Panc1 (cell line): ENCODE data around the gene DENND5B. TPM values are rescaled to one million over a fixed set of nuclear protein-coding genes. Genes with fewer than 3 reads are reported as not detected.

Experiments used
- ATAC-seq: fragments of 200-7000 bp; cut with Tn5 transposase; 2 replicates; pipeline ENCODE4 v1.9.1; 2020; ENCODE audit warnings: mild to moderate bottlenecking, moderate library complexity
- BruUV-seq: library from RNA; stranded (reverse); fragments of 400-500 nt; replicated peaks from 2 replicates; lab custom pipeline; 2021; lab: Mats Ljungman, UMichigan
- CTCF ChIA-PET: fragments of 300-600 bp; sonication (Branson Sonifier 250); formaldehyde crosslinking; loops from one replicate; lab custom pipeline; 2022; ENCODE audit warnings: antibody characterized with exemption; lab: Charles Lee
- POLR2A ChIA-PET: fragments of 300-600 bp; sonication (Branson Sonifier 250); formaldehyde crosslinking; loops from one replicate; lab custom pipeline; 2022; ENCODE audit warnings: antibody characterized with exemption; lab: Charles Lee
- DNase-seq: peaks from one replicate; pipeline ENCODE4 v3.0.0-alpha.2; 2010; ENCODE audit warnings: low read depth, low spot score
- H3K27ac ChIP-seq: 2 replicates; pipeline ENCODE4 v1.5.1; 2011; ENCODE audit warnings: mild to moderate bottlenecking, low read length, inconsistent platforms
- H3K27me3 ChIP-seq: fragments of 200-500 bp; sonication (Bioruptor generic); 2 replicates; pipeline ENCODE4 v1.6.0; 2014; ENCODE audit warnings: low read length, inconsistent platforms; ENCODE audit not compliant: control insufficient read depth, insufficient read depth
- H3K36me3 ChIP-seq: fragments of 200-500 bp; sonication (Bioruptor generic); 2 replicates; pipeline ENCODE4 v1.5.1; 2014; ENCODE audit warnings: inconsistent platforms, mild to moderate bottlenecking, low read length, moderate library complexity; ENCODE audit not compliant: control insufficient read depth, insufficient read depth
- H3K4me1 ChIP-seq: 2 replicates; pipeline ENCODE4 v1.5.1; 2011; ENCODE audit warnings: inconsistent platforms, mild to moderate bottlenecking, low read length, moderate library complexity; ENCODE audit not compliant: control insufficient read depth, insufficient read depth
- H3K4me3 ChIP-seq, 2 experiments: 2 replicates each; pipeline ENCODE4 v1.5.1; 2011 to 2012; ENCODE audit warnings: low read depth in 2 of 2, low read length in 2 of 2, mild to moderate bottlenecking in 2 of 2, inconsistent platforms in 1 of 2, moderate library complexity in 1 of 2
- H3K9me3 ChIP-seq: fragments of 200-500 bp; sonication (Bioruptor generic); 2 replicates; pipeline ENCODE4 v1.5.1; 2014; ENCODE audit warnings: low read depth, mild to moderate bottlenecking, inconsistent platforms, low read length, moderate library complexity; ENCODE audit not compliant: control insufficient read depth, insufficient read depth
- CTCF ChIP-seq: fragments of 450-650 bp; IDR thresholded peaks from 2 replicates; pipeline ENCODE4 v1.5.1; 2017; ENCODE audit warnings: mild to moderate bottlenecking
- POLR2AphosphoS5 ChIP-seq: IDR thresholded peaks from 2 replicates; pipeline ENCODE4 v1.6.1; 2012; ENCODE audit warnings: mild to moderate bottlenecking, low read depth, low read length, moderate library complexity
- REST ChIP-seq, 2 experiments: IDR thresholded peaks; 2 replicates each; pipeline ENCODE4 v1.6.1; 2011 to 2012; ENCODE audit warnings: low read depth in 2 of 2, control low read depth in 1 of 2, low read length in 1 of 2, mild to moderate bottlenecking in 1 of 2, moderate library complexity in 1 of 2; ENCODE audit not compliant: insufficient read depth in 1 of 2
- SIN3A ChIP-seq: IDR thresholded peaks from 2 replicates; pipeline ENCODE4 v1.6.1; 2012; ENCODE audit warnings: low read depth, mild to moderate bottlenecking, low read length, moderate library complexity, borderline replicate concordance; ENCODE audit not compliant: insufficient read depth
- TCF7L2 ChIP-seq: IDR thresholded peaks from 2 replicates; pipeline ENCODE4 v1.6.1; 2011; ENCODE audit warnings: mild to moderate bottlenecking, low read depth, low read length, inconsistent platforms
- in situ Hi-C: cut with HindIII; loops from 2 replicates; pipeline ENCODE4 v1.10.0; 2016; ENCODE audit warnings: low sequenced_read_pairs, low pct_unique_long_range_greater_than_20kb
- intact Hi-C: fragments of 100-400 bp; cut with micrococcal nuclease; formaldehyde crosslinking; loops from one replicate; pipeline ENCODE4 v1.10.0; 2022; ENCODE audit not compliant: unreplicated experiment
- total RNA-seq: library from RNA; stranded (reverse); gene quantifications from one replicate; pipeline ENCODE4 v1.2.1, GENCODE V29; 2021; ENCODE audit not compliant: unreplicated experiment

DENND5B gene
- total RNA-seq, 1 experiment from 2014 or later = 36.8 TPM

GRCh38 chr12:31568498-31568897 lies 22.4 kb downstream of the DENND5B start:
- DNase-seq = no peak
- TF ChIP-seq CTCF = no peak
- TF ChIP-seq TCF7L2 = no peak
- no peak for TF ChIP-seq SIN3A
- TF ChIP-seq POLR2AphosphoS5 = no peak
- TF ChIP-seq REST (IDR thresholded peaks at IDR 0.05; ENCODE audit: insufficient read depth in 1 of 2, low read depth in 2 of 2, low read length in 1 of 2) = no peak
- TSS peak; percentile 29 for BruUV-seq
- Histone ChIP-seq H3K4me3 (no peak overlapping the region), H3K9me3 (no peaks in the 10 kb centered on the region), H3K27me3 (no peaks in the 10 kb centered on the region), H3K36me3 (no peaks in the 10 kb centered on the region), H3K4me1 (peaks cover 9% of the 10 kb centered on the region), H3K27ac (no peak overlapping the region)
- in situ Hi-C loops = no loop called here
- ChIA-PET POLR2A (no interaction called here), CTCF (no interaction called here)
- intact Hi-C loops = no loop called here
- no peak for ATAC-seq

- H3K4me3 ChIP-seq = no peak overlapping the region
- no peaks in the 10 kb centered on the region for H3K36me3 ChIP-seq
- TF ChIP-seq CTCF (no peak), POLR2AphosphoS5 (no peak), SIN3A (no peak), REST (IDR thresholded peaks at IDR 0.05; ENCODE audit: insufficient read depth in 1 of 2, low read depth in 2 of 2, low read length in 1 of 2) (no peak), TCF7L2 (no peak)
- H3K27me3 ChIP-seq = no peaks in the 10 kb centered on the region
- no peak for DNase-seq
- intact Hi-C loops (no loop called here), in situ Hi-C loops (no loop called here)
- H3K4me1 ChIP-seq = peaks cover 9% of the 10 kb centered on the region
- ATAC-seq = no peak
- BruUV-seq = no TSS peak
- ChIA-PET CTCF (no interaction called here), POLR2A (no interaction called here)
- no peaks in the 10 kb centered on the region for H3K9me3 ChIP-seq
- no peak overlapping the region for H3K27ac ChIP-seq
Observed at GRCh38 chr12:31567029-31567428, 23.9 kb downstream of the DENND5B start.
